Mononuclear cell (primary cell): ENCODE data around the gene TNFAIP8L3. TPM values are rescaled to one million over a fixed set of nuclear protein-coding genes. Genes with fewer than 3 reads are reported as not detected.
"Not testable (repeated sequence)": the region's sequence is repeated elsewhere in the genome, so short reads cannot be mapped to it uniquely, and the experiment has no call there.

Source experiments
- H3K27me3 ChIP-seq: 2 replicates; pipeline ENCODE4 v1.6.0; 2011; ENCODE audit warnings: low read length, control low read depth; ENCODE audit not compliant: insufficient read depth
- H3K4me1 ChIP-seq: 2 replicates; pipeline ENCODE4 v1.5.1; 2011; ENCODE audit warnings: mild to moderate bottlenecking, low read length, control low read depth; ENCODE audit not compliant: insufficient read depth
- H3K4me3 ChIP-seq: 2 replicates; pipeline ENCODE4 v1.5.1; 2011; ENCODE audit warnings: mild to moderate bottlenecking, low read length, moderate library complexity
- H3K9me3 ChIP-seq: 2 replicates; pipeline ENCODE4 v1.5.1; 2011; ENCODE audit warnings: low read depth, mild to moderate bottlenecking, control low read depth, low read length
- total RNA-seq: library from RNA; depleted of rRNA; stranded (reverse); fragments of >200 nt; gene quantifications from one replicate; pipeline ENCODE4 v1.2.3, GENCODE V29; 2012

The TNFAIP8L3 gene
- total RNA-seq, 1 donor = 0.31 TPM

GRCh38 chr15:51128701-51129100 lies 34.0 kb upstream of the TNFAIP8L3 start:
- Histone ChIP-seq H3K27me3 (peaks cover 14% of the 10 kb centered on the region), H3K4me1 (peaks cover 21% of the 10 kb centered on the region), H3K4me3 (no peak overlapping the region), H3K9me3 (no peaks in the 10 kb centered on the region)

DNA sequence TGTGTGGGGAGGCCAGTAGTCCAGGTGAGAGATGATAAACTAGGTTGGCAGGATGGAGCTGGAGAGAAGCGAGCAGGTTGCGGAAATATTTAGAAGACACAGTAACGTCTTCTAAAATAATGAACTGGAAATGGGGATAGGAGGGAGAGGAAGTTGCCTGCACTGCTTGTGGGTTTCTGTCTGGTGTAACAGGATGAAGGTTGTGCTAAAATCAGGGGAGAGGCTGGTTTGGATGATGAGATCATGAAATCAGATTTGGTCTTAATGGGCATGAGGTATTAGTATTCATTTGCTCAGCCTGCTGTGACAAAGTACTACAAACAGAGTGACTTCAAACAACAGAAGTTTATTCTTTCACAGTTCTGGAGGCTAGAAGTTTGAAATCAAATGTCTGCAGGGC lies 32.1 kb upstream of the TNFAIP8L3 start:
- H3K4me3 ChIP-seq = no peak overlapping the region
- H3K9me3 ChIP-seq = no peaks in the 10 kb centered on the region
- peaks cover 14% of the 10 kb centered on the region for H3K27me3 ChIP-seq
- H3K4me1 ChIP-seq = peaks cover 21% of the 10 kb centered on the region

DNA sequence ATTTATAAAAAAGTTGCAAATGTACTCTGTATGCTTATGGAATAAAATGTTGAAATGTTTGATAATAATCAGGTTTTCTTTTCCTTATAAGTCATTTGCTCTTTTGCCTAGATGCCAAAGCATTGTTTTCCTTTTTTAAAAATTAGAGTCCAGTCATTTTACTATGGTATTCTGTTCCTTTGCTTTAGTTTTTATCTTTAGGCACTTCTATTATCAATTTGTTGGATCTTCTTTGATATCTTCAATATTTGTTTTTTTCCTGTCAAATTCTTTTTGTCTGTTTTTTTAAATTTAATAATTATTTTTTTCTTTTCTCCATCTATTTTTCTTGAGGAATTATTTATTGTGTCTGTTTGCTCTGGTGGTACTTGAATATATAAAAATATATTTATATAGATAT lies 28.3 kb upstream of the TNFAIP8L3 start:
- not testable (repeated sequence) for H3K4me3 ChIP-seq, H3K27me3 ChIP-seq, H3K9me3 ChIP-seq
- H3K4me1 ChIP-seq = peaks cover 23% of the 10 kb centered on the region

DNA sequence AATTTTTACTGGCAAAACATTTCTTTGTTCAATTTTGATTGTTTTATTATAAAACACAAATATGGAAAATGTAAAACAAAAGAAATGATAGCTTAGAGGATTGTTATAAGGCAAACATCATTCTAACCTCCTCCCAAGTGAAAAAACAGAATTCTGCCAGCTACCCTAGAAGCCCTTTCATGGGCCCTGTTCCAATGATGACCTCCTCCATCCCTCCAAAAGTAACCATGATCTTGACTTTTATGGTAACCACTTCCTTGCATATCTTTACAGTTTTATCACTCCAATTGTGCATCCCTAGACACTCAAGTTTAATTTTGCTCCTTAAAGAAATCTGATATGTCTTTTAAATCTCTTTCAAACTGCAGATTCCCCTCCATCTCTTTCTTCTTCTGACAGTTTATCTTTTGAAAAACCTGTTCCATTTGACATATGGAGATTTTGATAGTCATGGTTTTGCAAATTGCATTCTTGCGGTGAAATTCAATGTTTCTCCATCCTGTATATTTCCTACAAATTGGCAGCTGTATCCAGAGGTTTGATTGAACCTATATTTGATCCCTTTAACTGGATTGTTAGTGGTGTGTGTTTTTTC lies 27.0 kb upstream of the TNFAIP8L3 start:
- H3K4me1 ChIP-seq = peaks cover 10% of the 10 kb centered on the region
- no peaks in the 10 kb centered on the region for H3K9me3 ChIP-seq
- peaks cover 9% of the 10 kb centered on the region for H3K27me3 ChIP-seq
- no peak overlapping the region for H3K4me3 ChIP-seq

- H3K4me3 ChIP-seq = no peak overlapping the region
- H3K9me3 ChIP-seq = no peaks in the 10 kb centered on the region
- peaks cover 6% of the 10 kb centered on the region for H3K4me1 ChIP-seq
- peaks cover 7% of the 10 kb centered on the region for H3K27me3 ChIP-seq
Observed at GRCh38 chr15:51121118-51121517, 26.4 kb upstream of the TNFAIP8L3 start.

DNA sequence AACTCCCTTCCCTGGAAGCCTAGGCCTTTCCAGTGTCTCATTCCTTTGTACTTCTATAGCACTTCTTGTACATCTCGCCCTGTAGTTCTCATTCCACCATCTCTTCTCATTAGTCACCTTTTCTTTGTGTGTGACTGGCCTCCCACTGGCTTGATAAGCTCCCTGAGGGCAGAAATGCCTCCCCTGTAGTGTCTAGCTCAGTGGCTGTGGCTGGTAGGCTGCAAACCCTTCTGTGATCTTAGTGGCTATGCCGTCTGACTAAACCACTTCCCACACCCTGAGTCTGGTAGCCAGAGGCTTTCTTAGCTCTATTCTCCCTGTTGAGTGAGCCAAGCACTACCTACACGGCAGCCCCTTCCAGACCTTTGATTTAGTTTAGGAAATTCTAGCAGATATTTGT lies 24.4 kb upstream of the TNFAIP8L3 start:
- Histone ChIP-seq H3K4me1 (peaks cover 6% of the 10 kb centered on the region), H3K4me3 (no peak overlapping the region), H3K27me3 (no peaks in the 10 kb centered on the region), H3K9me3 (no peaks in the 10 kb centered on the region)

- no peaks in the 10 kb centered on the region for H3K27me3 ChIP-seq
- peaks cover 6% of the 10 kb centered on the region for H3K4me1 ChIP-seq
- H3K4me3 ChIP-seq = no peak overlapping the region
- H3K9me3 ChIP-seq = no peaks in the 10 kb centered on the region
Observed at GRCh38 chr15:51117270-51117669, 22.6 kb upstream of the TNFAIP8L3 start.

GRCh38 chr15:51114437-51115119 lies 19.9 kb upstream of the TNFAIP8L3 start:
- Histone ChIP-seq H3K4me3 (no peak overlapping the region), H3K9me3 (no peaks in the 10 kb centered on the region), H3K4me1 (no peaks in the 10 kb centered on the region), H3K27me3 (no peaks in the 10 kb centered on the region)

- Histone ChIP-seq H3K9me3 (no peaks in the 10 kb centered on the region), H3K4me3 (no peak overlapping the region), H3K27me3 (peaks cover 4% of the 10 kb centered on the region), H3K4me1 (no peaks in the 10 kb centered on the region)
Observed at GRCh38 chr15:51112078-51112477, 17.4 kb upstream of the TNFAIP8L3 start.

DNA sequence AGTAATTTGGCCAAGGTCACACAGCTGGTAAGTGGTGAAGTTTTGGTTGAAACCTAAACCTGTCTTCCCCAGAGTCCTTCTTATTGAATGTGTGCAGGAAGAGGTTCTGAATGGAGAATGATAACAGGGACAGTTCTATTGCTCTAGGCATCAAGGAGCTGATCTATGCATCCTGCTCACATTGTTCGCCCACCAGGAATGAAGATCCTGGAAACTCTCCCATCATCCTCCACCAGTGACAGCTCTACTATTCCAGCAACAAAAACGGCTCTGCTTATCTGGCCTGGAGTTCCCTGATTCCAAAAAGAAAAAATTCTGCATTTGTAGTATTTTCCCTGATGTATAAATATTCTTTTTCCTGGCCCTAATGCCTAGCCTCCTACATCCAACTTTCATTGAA lies 16.4 kb upstream of the TNFAIP8L3 start:
- Histone ChIP-seq H3K9me3 (no peaks in the 10 kb centered on the region), H3K4me3 (no peak overlapping the region), H3K27me3 (peaks cover 4% of the 10 kb centered on the region), H3K4me1 (no peaks in the 10 kb centered on the region)

DNA sequence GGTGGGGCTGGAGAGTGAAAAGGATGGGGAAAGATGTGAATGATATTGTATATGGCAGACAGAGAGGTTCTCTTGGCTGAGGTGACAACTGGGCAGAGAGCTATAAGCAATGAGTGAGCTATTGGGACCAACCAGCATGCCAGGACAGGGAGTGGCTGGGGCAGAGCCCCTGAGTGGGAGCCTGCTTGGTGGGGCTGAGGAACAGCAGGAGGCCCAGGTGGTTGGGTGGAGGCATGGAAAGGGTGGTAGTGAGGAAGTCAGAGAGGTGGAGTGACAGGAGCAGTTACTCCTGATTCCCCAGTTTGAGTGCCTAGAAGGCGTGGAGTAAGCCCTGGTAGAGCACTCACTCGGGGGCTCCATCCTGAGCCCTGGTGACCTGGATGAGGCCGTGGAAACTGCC lies 15.5 kb upstream of the TNFAIP8L3 start:
- peaks cover 4% of the 10 kb centered on the region for H3K27me3 ChIP-seq
- no peak overlapping the region for H3K4me3 ChIP-seq
- no peaks in the 10 kb centered on the region for H3K4me1 ChIP-seq
- no peaks in the 10 kb centered on the region for H3K9me3 ChIP-seq

GRCh38 chr15:51108933-51109550 lies 14.3 kb upstream of the TNFAIP8L3 start:
- no peaks in the 10 kb centered on the region for H3K4me1 ChIP-seq
- H3K9me3 ChIP-seq = no peaks in the 10 kb centered on the region
- peaks cover 7% of the 10 kb centered on the region for H3K27me3 ChIP-seq

DNA sequence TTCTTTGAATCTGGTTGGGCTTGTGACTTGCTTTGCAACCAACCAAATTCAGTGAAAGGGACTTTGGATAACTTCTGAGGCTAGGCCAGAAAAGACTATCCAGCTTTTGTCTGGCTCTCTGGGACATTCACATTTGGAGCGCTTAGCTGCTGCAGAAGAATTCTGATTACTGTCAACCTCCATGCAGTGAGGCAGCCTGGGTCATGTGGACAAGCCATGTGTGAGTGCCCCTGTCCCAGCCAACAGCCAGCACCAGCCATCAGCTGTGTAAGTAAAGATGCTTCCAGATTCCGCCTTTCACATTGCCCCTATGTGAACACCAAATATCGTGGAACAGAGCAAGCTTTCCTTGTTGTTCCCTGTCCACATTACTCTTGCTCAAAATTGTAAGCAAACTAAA lies 12.9 kb upstream of the TNFAIP8L3 start:
- Histone ChIP-seq H3K27me3 (peaks cover 7% of the 10 kb centered on the region), H3K4me1 (no peaks in the 10 kb centered on the region), H3K4me3 (no peak overlapping the region), H3K9me3 (no peaks in the 10 kb centered on the region)

More at GRCh38 chr15:51108933-51109550, 14.3 kb upstream of the TNFAIP8L3 start:
- no peak overlapping the region for H3K4me3 ChIP-seq

DNA sequence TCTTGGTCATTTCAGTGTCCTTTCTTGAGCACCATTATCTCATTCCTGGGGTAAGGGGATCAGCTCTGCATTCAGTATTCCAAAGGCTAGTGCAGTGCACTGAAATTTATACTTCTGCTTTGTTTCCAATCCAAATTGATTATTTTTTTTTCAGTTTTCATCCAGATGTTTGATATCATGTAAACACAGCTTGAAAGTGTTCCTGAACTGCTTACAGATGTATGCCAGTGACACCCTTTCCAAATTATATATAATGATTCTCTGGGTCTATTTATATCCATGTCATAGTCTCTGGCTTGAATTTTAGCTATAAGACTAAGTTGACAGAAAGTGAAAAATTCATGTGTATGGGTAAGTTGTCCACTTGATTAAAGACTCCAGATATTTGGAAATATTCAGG lies 11.8 kb upstream of the TNFAIP8L3 start:
- Histone ChIP-seq H3K9me3 (no peaks in the 10 kb centered on the region), H3K4me1 (no peaks in the 10 kb centered on the region), H3K27me3 (peaks cover 10% of the 10 kb centered on the region), H3K4me3 (no peak overlapping the region)

- Histone ChIP-seq H3K4me3 (no peak overlapping the region), H3K9me3 (no peaks in the 10 kb centered on the region), H3K27me3 (peaks cover 16% of the 10 kb centered on the region), H3K4me1 (no peaks in the 10 kb centered on the region)
Observed at GRCh38 chr15:51105430-51106016, 10.8 kb upstream of the TNFAIP8L3 start.
